HG02798 (cell line): ENCODE measurements around the gene PES1.
"Not testable (repeated sequence)": the region's sequence is repeated elsewhere in the genome, so short reads cannot be mapped to it uniquely, and the experiment has no call there.

Experiments
- ATAC-seq: cut with Tn5 transposase; IDR thresholded peaks from one replicate; pipeline ENCODE4 v1.9.1; 2021; ENCODE audit warnings: mild to moderate bottlenecking; ENCODE audit not compliant: unreplicated experiment, poor library complexity

The PES1 gene

DNA sequence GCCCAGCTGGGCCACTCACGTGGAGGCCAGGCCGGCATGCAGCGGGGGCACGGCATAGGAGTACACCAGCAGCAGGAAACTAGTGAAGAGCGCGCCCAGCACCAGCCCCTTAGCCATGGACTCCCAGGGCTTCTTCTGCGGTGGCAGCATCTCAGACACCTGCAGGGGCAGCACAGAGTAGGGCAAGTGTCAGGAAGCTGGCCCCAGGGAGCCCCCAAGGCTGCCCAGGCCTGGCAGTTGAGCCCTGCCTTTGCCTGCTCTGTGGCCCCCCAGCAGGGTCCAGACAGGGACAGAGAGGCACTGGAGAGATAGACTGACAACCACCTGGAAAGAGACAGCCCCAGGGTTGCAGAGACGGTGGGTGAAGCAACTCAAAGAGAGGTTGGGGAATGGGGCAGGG is 34.5 kb downstream of the PES1 start:
- ATAC-seq = no peak

GRCh38 chr22:30556388-30556787 is 35.3 kb downstream of the PES1 start:
- no peak for ATAC-seq

- no peak for ATAC-seq
Measured at GRCh38 chr22:30555282-30556210, 36.2 kb downstream of the PES1 start.

DNA sequence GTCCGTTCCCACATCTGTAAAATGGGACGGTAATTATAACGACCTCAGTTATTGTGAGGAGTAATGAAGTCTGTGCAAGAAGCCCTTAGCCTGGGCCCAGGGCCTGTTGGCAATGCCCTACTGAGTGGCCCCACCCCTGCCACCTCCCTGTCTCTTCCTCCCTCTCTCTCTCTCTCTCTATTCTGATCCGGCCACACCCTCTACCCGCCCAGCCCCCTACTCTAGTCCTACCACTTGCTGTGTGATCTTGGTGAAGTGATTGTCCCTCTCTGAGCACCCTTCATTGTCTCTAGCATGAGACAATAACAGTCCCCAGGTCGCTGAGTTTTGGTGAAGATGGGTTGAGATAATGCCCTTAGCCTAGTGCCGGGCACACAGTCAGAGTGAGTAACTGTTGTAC is 37.7 kb downstream of the PES1 start:
- no peak for ATAC-seq

DNA sequence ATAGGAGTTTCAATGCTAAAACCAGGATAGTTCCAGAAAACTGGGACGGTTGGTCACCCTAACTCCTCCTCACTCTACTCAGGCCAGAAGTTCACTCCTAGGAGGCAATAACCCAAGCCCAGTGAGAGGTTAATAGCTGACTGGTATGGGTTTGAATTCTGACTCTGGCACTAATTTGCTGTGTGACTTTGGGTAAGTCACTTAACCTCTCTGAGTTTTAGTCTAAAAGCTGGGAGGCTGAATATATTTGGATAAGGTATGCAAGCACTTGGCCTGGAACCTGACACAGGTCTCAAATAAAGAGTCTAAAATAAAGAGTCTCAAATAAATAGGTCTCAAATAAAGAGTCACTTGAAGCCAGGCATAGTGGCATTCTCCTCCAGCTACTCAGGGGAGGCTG is 39.0 kb downstream of the PES1 start:
- no peak for ATAC-seq

DNA sequence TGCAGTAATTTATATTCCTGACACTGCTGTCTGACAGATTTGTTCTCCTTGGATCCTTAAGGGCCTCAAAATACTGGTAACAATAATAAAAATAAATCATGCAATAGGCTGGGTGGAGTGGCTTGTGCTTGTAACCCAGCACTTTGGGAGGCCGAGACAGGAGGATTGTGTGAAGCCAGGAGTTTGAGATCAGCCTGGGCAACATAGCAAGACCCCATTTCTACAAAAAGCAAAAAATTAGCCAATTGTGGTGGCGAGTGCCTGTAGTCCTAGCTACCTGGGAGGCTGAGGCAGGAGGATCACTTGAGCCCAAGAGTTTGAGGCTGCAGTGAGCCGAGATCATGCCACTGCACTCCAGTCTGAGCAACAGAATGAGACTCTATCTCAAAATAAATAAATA is 39.9 kb downstream of the PES1 start:
- ATAC-seq = not testable (repeated sequence)

DNA sequence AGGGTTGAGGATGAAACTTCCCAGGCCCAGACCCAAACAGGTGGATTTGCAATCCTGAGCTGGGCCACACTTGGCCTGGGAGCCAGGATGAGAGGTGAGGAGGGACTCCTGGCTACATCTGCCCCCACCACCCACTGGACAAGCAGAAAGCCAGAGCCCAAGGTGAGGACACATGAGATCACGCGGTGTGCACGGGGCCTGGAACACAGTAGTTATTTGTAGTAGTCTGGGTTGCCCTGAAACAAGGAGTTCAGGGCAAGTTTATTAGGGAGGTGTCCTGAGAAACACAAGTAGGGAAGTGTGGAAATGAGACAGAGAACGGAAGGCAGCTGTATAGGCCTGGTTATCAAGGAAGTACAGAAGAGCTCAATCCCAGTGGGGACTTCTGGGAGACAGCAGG is 44.5 kb downstream of the PES1 start:
- no peak for ATAC-seq

DNA sequence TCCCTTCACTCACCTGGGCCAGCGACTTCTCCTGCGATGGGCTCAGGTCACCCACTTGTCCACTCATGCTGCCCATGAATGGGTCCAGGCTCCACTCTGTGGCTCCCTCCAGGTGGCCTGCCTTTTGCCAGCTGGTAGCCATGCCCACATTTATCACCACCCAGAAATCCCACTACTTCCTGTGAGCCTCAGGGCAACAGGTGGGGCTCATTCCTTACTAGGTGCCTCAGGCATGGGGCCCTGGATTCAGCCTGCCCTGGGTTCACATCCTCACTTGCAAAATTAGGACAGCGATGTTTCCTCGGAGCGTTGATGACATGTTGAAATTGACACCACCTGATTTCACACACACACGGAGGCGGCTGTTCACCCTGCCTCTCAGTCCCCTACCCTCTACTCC is 45.1 kb downstream of the PES1 start, which contains the start of gene SEC14L6:
SEC14L6 (minus strand) TSS at position 126 of the 400 bp plus-strand sequence; CDS start at position 67, 59 bp downstream.
- no peak for ATAC-seq

GRCh38 chr22:30542811-30543188 is 48.9 kb downstream of the PES1 start:
- ATAC-seq = no peak

DNA sequence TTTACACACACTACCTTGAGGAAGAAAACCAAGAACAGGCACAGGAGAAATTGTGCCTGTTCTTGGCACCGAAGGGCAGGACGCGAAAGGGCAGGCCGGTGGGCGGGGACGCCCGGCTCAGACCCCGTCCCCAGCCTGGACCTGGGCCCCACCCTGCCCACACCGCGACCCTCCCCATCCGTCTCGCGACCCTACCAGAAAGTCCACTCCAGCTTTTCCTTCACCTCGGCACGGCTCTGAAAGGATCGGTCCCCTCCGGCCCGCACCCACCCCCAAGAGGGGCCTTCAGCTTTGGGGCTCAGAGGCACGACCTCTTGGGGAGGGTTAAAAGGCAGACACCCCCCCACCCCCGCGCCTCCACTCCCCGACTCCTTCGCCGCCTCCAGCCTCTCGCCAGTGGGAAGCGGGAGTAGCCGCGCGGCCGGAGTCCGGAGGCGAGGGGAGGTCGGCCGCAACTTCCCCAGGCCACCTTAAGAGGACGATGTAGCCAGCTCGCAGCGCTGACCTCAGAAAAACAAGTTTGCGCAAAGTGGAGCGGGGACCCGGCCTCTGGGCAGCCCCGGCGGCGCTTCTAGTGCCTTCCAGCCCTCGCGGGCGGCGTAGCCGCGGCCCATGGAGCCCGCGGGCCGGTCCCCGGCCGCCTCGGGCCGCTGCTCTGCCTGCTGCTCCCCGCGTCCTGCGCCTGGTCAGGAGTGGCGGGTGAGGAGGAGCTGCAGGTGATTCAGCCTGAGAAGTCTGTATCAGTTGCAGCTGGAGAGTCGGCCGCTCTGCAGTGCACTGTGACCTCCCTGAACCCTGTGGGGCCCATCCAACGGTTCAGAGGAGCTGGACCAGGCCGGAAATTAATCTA is 49.5 kb downstream of the PES1 start:
- no peak for ATAC-seq

DNA sequence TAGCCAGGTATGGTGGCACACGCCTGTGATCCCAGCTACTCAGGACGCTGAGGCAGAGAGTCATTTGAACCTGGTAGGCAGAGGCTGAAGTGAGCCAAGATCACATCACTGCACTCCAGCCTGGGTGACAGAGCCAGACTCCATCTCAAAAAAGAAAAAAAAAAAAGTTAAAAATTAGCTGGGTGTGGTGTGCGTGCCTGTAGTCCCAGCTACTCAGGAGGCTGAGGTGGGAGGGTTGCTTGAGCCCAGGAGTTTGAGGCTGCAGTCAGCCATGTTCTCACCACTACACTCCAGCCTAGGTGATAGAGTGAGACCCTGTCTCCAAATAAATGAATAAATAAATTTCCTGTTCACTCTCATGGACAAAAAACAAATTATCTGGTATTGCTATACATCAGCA is 50.2 kb downstream of the PES1 start:
- not testable (repeated sequence) for ATAC-seq

DNA sequence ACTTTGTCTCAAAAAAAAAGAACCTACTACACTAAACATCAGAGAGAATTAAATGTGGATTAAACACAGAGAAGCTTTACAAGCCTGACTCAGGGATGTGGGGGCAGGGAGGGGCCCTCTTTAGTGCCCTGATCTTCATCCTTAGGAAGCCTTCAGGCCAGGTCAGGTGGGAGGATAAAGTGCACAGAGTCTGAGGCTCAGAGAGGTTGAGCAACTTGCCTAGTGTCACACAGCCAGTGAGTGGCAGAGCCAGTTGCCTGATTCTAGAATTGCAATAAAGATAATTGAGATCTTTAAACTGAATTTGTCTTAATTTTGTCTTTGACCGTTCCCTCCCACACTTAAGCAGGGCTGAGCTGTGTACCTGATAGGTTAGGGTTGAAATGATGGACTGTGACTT is 52.3 kb downstream of the PES1 start:
- no peak for ATAC-seq

DNA sequence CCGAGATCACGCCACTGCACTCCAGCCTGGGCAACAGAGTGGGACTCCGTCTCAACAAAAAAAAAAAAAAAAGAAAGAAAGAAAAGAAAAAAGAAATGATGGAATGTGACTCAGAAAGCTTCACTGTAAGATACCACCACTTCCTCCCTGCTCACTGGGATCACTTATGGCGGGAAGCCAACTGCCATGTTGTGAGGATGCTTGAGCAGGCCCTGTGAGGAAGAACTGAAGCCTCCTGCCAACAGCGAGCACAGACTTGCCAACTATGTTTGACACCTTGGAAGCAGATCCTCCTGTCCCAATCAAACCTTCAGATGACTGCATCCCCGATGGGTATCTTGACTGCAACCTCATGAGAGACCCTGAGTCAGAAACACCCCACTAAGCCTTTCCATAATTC is 53.4 kb downstream of the PES1 start:
- no peak for ATAC-seq

GRCh38 chr22:30537083-30537731 is 54.5 kb downstream of the PES1 start:
- ATAC-seq = no peak

GRCh38 chr22:30535182-30535581 is 56.5 kb downstream of the PES1 start:
- no peak for ATAC-seq

DNA sequence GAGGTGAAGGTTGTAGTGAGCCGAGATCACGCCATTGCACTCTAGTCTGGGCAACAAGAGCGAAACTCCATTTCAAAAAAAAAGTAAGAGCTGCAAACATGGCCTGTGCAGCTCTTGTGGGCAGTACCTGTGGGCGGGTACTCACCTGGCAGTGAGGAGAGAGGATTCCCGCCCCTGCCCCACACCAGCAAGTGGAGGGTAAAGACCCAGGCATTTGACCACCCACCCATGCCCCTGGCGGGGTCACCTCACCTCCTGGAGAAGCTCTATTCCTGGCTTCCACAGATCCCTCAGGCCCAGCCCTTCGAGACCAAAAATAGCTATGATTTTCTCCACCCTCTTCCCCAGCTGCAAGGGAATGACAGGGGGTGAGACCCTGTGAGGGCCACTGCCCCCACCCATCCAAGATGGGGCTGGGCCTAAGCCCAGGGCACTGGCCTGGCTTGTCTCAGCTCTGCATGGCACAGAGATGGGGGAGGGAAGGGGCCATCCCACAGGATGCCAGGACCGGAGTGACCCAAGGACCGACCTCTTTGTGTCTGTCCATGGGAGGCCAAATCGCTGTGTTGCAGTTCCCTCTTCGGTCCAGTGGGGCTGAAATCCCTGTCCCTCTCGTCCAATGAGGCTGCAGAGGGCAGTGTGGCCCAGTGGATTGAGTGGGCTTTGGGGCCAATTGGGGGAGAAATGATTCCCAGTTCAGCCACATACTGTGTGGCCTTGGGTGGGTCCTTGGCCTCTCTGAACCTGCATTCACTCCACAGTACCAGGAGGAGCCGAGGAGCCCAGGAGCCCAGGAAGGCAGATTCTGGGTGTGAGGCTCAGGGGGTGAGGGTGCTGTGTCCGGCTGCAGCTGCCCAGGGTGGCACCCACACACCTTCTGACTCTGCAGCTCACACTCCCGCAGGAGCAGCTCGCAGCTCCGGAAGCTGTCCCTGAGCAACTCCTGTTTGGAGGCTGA is 59.8 kb downstream of the PES1 start:
- ATAC-seq = no peak

- no peak for ATAC-seq
Measured at GRCh38 chr22:30526656-30527055, 65.1 kb downstream of the PES1 start.
